ENCODE data around the gene PLB1.

Gene PLB1

DNA sequence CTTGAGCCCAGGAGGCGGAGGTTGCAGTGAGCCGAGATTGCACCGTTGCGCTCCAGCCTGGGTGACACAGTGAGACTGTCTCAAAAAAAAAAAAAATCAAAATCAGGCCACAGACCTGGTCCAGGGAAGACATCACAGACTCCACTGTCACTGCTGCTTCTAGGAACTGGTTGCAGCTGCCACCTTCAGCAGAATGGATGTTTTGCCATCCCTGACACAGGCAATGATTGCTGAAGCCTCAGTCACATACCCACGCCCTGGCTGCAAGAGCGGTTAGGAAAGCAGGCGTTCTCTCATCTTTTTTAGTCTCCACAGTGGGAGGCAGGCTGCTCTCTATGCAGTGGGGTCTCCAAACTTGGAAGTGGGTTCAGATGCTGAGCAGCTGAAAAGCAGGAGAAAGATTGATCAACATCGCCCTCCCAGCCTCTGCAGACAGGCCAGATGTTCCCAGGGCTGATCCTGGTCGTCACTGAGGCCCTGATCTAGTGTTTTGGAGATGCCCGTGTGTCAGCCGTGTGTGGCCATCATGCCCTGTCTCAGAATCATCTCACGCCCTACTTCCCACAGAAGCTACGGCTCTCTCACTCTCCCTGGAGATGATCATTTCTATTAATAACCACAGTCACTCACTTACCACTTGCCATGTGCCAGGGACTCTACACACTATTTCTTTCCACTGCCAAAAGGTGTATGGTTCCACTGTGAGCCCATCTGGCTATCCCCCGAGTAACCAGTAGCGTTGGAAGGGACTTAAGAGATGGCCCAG lies 91.8 kb downstream of the PLB1 start:
- peak in 16 of 56 donors; percentile 9 to 60 (median 26) for DNase-seq

DNA sequence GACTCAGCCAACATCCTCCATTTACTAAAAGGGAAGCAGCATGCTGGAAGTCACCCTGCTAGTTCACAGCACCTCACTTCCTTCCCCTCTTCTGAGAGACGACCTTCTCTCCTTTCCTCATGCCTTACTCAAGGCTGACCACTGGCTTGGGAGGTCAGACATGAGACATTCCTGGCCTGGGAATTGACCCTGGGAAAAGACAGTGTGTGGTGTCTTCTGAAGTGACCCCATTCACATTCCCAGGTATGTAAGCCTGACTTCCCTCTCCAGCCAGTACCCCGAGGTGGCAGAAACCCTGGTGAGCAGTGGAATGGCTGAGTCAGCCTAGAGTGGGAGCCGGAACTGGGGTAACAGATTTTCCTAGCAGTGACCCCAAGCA lies 92.4 kb downstream of the PLB1 start:
- no peak for DNase-seq

DNA sequence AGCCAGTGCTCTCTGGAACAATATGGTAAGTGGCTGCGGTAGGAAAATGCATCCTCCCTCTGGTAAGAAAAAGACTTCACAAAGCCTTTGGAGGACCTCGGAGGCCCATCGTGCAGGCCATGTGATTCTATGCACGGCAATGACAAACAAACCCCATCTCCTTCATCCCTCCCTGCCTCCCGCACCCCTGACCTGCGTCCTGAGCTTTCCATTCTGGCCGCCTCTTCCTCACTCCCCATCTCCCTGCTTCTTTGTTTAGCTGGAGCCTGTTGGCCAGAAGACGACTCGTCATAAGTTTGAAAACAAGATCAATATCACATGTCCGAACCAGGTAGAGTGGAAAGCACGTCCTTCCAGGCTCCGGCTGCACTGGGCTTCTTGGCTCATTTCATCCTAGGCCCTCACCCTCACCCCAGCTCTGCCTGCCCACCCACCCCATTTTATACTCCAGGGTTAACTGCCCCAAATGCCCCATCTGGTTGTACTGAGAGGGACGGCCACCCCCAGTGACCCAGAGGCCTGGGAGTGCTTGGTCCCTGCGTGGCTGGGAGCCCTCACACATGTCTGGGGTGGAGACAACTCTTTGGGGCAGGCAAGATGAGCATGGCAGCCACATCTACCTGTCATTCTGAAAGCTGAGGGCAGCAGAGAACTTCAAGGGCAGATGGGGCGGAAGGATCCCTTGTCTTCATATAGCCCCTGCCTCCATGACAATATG lies 94.0 kb downstream of the PLB1 start:
- DNase-seq, result no peak

DNA sequence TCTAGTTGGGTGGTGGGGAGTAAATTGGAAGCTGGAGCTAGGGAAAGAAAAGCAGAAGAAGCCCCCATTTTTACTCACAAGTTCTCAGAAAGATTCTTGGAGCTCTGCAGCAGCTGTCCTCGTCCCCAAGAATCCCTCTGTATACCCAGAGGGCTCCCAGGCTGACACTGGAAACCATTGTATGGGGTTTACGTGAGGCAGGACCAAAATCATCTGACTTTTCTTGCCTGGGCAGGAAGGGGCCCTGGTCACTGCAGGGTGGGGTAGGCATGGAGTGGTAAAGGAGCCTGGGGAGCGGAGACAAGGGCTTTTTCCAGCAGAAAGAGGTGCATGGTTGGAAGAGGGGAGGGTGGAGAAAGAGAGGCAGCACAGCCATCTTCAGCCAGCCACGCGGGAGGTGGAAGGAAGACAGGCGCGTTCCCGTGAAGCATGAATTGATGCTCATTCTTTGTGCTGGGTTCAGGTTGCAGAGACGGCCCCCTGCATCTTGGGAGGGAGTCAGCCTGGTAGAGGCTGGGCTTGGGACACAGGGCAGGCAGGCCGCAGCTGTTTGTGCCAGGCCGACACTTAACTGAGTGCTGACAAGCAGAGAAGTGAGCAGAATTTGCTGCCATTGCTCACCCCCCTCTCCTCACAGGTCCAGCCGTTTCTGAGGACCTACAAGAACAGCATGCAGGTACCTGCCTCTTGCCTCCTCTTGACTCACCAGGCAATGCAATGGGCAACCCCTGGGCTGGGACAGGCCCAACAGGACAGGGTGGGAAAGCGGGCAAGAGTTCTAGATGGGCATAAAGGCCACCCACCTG lies 94.8 kb downstream of the PLB1 start:
- DNase-seq, result no peak

DNA sequence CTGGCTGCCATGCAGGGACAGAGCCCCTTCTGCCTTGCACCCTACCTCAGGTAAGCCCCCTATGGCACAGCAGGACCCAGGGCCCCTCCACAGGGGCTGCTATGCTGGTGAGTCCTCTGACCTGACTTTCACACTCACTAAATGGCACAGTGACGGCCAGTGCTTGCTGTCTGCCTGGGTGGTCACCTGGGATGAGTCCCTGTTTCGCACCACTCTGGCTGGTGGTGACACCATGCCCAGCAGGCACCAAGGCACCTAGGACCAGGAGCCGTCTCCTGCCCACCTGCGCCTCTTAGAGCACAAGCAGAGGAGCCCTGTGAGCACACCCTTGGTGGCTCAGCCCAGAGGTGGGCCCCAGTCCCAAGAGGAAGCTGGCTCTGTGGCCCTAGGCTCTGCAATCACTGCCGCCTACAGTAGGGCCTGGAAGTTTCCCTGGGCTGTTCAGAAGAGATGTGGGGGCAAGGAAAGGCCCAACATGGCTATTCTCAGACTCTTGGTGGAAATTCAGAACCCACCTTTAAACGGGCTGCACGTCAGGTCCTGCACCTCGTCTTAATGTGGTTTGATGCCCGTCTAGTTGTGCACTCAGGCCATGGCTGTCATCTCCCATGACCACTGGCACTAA lies 96.0 kb downstream of the PLB1 start:
- DNase-seq, result no peak

DNA sequence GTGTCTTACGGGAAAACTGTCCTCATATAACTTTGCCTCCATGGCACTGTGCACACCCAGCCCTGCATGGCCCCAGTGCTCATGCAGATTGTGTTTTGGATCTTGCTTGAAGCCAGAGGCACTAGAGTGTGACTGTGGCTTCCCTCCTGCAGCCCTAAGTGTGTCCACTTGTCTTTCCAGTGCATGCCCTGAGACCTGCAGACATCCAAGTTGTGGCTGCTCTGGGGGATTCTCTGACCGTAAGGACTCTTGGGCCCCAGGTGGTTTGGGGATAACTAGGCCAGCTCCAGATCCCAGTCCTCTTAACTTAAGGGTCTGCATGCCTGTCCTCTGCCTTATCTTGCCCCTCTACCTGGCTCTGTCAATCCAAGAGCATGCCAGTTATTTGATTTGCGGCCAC lies 96.6 kb downstream of the PLB1 start:
- no peak for DNase-seq

DNA sequence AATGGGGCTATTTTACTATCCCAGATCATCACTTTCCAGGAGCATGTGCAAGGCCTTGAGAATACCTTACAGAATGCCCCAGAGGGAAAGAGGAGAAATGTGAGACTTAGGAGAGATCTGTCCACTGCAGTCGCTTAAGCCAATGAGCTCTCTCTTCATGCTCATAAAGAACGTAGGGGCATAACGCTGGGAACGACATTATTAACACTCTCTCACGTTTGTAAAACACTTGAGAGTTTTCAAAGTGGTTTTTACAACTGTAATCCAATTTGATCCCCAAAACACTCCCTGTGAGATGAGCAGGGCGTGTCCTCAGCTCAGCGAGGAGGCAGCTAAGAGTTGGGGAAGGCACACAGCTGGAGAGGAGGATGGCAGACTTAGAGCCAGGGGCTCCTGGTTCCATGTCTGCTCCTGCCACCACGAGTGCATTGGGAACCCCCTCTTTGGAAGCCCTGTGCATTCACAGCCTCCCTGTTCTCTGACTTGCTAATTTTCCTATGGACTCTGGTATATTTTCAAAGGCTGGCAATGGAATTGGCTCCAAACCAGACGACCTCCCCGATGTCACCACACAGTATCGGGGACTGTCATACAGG lies 97.4 kb downstream of the PLB1 start:
- DNase-seq, result no peak

DNA sequence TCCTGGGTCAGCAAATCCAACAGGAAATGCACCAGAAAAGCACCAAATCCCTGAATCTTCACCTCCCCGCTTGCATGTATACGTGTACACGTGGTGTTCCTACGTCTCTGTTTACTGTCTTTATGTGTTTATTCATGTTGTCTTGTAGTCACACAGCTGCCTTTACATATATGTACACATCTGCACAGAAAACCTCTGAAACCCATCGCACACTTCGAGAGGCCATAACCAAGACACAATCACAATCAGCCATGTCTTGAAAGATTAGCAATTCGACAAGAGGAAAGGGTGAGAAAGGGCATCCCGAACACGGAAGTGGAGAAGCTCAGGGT lies 98.1 kb downstream of the PLB1 start:
- DNase-seq, result no peak

DNA sequence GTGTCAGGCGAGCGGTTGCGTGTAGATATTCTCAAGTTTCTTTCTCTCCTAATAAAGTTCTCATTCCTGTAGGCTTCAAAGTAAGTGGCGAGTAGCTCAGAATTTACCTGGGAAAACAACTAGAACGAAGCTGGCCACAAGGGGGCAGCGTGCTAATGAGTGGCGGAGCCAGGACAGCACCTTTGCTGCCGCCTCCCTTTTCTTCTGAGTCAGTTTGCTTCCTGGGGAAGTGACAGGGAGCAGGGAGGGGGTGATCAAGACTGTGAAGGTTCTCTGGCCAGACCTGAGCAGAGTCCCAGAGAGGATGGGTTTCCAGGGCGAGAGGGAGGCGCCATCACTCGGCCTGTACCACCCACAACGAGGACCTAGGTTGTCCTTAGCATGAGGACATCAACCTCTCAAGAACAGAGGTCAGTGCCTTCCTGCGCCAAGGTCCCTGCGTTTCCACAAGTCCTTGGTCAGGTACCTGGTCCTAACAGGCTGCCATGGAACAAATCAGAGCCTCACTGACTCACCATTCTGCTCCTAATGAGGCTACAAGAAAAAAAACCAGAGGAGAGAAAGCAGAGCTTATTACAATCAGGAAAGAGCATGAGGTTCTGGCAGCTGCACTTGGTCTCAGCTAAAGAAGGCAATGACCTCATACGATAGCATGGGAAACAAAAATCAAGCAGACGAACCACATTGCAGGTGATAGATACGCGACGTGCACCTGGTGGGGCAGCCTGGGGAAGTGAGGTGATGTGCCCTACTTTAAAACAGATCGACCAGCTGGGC lies 98.7 kb downstream of the PLB1 start:
- DNase-seq, result peak in 54 of 56 donors; percentile 12 to 92 (median 63)

DNA sequence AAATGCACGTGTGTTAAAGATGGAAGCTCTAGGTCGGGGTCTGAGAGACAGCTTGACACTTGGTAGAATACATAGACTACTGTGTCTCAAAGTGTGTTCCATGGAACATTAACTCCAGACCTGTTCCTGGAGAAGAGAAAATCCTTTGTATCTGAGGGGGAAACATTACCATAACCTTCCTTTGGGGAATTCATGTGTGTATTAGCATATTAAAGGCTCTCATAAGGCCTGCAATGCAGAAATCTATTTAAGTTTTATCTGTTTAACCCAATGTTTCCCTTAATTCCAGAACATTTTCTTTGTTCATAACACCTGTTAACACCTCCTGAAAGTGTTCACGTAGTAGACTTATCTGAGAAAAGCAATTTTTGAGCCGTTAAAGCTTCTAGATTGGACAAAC lies 99.5 kb downstream of the PLB1 start:
- DNase-seq, result no peak

DNA sequence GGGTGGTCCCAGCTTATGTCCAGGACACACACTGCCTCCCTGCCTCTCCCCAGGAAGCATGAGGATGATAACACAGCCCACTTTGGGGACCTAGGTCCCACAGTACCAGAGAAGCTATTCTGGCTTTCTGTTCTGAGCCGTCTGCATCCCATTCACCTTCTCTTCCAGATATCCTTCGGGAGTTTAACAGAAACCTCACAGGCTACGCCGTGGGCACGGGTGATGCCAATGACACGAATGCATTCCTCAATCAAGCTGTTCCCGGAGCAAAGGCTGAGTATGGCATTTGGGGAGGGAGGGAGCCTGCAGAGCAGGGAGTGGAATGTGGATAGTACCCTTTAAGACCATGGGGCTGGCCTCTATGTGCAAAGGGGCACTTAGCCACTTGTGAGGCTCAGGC lies 102.6 kb downstream of the PLB1 start:
- no peak for DNase-seq

DNA sequence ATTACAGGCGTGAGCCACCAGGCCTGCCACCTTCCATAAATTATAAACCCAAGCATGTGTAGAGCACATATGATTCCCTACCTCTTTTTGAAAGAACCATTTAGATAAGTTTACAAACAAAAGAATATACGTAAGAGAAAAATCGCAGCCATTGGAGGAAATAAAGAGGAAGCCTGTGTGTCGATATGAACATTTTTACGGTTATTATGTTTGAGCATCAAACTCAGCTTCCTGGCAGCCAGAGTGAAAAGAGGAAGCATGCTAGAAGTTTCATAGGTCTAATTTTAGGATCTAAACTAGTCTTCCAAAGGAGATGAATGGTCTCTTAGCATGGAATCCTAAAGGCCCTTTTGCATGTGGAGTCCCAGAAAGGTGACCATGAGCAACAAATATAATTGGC lies 104.3 kb downstream of the PLB1 start:
- DNase-seq, result no peak

DNA sequence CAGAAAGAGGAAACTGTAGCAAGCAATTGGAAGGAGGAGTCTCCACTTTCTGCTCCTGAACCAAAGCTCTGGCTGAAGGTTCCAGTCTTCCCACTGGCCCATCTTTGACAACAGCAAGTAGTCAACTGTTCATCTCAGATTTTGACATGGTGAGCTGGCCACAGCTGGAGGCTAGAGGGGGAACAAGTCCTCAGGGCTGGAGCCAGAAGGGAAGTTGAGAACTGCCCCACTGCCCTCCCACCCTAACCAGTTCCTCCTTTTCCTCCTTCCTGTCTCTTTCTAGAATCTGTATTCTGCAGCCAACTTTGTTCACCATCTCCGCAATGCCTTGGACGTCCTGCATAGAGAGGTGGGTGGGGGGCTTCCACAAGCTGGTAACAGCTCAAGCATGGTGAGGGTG lies 105.8 kb downstream of the PLB1 start:
- DNase-seq, result peak in 1 of 56 donors; percentile 36

DNA sequence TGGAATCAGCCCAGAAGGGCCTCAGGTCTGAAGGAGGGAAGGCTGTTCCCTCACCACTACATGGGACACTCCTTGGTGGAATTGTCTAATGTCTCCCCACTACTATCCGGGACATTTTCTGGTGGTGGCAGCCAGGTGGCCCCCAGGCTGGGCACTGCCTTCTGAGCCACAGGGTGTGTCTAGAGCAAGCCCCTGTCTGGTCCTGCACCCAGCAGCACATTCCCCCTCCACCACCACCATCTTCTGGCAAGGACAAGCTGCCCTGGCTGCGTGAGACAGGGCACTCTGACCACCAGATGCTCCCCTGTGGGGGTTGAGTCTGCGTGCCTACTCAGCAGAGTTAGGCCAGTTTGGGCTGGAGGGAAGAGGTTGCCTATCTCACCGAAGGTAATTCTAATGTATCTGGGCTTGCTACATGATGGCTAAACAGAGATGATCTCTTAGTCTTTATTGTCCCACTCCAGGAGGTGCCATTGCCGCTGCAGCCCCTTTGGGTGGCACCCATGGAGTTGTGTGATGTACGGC lies 106.3 kb downstream of the PLB1 start:
- DNase-seq, result no peak

DNA sequence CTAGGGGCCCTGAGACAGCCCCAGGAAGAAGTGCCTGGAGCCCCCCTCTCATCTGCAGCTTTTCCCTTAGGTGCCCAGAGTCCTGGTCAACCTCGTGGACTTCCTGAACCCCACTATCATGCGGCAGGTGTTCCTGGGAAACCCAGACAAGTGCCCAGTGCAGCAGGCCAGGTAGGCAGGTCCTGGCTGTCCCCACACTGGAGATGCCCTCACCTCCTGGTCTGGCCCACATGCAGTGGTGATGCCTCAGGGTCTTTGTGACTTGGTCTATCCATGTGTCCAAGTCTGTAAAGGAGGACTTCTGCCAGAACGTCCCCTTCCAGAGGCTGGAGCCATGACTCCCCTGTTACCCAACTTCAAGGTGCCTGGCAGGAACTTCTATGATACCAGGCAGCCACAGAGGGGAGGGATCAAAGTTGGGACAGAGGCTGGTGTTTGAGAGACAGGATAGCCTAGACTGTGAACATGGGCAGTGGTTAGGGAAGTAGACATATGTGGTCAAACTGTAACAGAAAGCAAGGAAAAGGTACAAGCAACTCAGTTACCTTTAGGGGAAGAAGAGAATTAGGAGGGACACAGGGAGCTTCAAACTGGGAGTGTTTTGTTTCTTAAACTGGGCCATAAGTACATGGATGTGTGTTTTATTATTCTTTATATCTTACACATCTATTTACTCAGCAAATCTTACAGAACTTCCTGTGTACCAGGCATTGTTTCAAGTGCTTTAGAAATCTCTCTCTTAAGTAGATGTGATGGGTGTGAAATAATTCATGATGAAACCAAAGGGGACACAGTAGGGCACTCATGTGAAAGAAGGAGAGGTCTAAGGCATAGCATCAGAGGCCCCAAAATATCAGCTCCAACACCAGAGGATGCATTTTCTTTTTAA lies 107.1 kb downstream of the PLB1 start:
- DNase-seq, result no peak

DNA sequence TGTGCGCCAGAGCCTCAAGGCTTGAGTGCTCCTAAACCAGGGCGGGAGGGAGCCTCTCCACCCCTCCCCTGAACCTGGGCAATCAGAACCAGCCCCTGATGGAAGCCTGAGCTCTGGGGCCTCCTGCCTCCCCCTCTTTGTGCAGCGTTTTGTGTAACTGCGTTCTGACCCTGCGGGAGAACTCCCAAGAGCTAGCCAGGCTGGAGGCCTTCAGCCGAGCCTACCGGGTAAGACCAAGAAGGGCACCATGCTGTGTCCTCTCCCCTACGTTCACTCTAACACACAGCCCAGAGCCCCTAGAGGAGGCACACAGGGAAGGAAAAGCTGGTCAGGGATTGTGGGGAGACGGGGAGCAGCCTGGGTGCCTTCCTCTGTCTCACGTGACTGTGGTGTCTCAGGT lies 108.0 kb downstream of the PLB1 start:
- no peak for DNase-seq

DNA sequence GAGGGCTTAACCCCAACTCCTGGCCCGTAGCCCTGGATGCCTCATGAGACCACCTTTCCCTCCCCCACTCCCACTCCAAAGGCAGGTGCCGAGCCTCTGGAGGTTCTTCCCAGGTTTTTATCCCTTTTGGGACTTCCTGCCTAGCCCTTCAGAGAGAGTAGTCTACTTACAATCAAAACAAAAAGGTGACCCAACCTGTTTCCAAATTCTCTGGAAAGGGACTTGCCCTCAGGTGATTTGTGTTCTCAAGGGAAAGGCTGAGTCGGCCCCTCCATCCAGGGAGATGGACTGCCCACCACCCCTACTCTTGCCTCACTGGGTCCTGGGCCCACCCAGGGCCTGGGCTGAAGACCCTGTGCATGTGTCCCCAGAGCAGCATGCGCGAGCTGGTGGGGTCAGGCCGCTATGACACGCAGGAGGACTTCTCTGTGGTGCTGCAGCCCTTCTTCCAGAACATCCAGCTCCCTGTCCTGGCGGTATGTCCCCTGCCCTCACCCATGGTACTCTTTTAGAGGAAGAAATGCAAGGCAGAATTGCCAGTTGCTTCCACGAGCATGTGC lies 108.5 kb downstream of the PLB1 start:
- DNase-seq, result no peak

DNA sequence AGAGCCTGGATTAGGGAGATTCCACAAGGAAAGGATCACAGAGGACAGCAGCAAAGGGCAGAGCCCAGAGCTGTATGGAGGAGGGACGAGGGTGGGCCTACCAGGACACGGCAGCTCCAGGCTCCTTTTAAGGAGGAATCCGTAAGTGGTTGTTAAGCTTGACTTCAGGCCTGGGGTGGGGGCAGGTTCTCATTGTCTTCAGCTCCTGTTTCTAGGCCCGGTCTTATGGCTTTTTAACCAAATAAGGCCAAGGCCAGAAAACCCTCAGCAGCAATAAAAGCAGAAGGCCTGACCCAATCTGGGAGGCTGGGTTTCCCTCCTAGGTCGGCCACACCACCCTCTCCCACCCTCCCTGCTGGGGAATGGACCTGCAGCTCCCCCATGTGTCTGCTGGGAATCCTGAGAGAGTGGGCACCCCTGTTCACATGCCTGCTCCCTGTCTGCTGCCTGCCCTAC lies 111.2 kb downstream of the PLB1 start:
- peak in 3 of 56 donors; percentile 5 to 18 (median 6) for DNase-seq

All from nucleus accumbens (tissue), 56 donors.